Head of caudate nucleus (tissue), 42 donors: ENCODE measurements around the gene ATP2C1.
A peak's percentile ranks its signal among the peaks of the same experiment; 100 is the strongest.
"Not testable (repeated sequence)": the region's sequence is repeated elsewhere in the genome, so short reads cannot be mapped to it uniquely, and the experiment has no call there.

Source experiments
- DNase-seq, 42 donors: peaks; one replicate each; pipeline versions ENCODE4 v3.0.0 to v3.0.0-alpha.2; 2020 to 2021; ENCODE audit warnings: mixed read lengths in 7 of 42
- intact Hi-C: fragments of 100-400 bp; cut with DNase I; formaldehyde crosslinking; loops from one replicate; pipeline ENCODE4 v1.15.0; 2022

ATP2C1 gene

DNA sequence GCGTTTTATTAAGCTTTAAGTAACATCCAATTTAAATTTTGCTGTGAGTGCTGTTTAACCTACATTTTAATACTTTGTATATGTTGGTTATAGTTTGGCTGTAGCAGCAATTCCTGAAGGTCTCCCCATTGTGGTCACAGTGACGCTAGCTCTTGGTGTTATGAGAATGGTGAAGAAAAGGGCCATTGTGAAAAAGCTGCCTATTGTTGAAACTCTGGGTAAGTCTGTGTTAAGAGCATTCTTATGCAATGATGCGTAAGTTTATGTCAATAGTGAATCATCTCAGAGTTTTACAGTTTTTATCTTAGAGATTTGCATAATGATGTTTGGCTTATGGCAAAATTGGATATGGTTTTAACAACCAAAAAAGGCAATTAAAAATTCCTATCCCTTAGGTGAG, 70.0 kb downstream of the ATP2C1 start:
- DNase-seq, result peak in 7 of 42 donors; percentile 4 to 49 (median 7)
- intact Hi-C loops, result no loop called here

DNA sequence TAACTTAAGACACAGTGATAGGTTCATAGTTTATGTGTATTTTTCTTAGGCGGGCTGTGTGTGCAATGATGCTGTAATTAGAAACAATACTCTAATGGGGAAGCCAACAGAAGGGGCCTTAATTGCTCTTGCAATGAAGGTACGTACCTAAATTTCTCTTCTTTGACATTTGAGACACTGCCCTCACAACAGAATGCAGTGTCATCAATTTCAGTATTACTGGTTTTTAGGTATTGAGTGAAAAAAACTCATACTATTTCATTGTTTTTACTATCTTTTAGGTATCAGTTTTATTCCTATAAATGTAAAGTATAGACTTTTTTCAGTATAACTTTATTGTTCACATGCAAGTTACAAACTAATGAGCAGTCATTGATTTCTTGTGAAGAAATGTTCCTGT, 73.4 kb downstream of the ATP2C1 start:
- no peak for DNase-seq
- intact Hi-C loops, result no loop called here

DNA sequence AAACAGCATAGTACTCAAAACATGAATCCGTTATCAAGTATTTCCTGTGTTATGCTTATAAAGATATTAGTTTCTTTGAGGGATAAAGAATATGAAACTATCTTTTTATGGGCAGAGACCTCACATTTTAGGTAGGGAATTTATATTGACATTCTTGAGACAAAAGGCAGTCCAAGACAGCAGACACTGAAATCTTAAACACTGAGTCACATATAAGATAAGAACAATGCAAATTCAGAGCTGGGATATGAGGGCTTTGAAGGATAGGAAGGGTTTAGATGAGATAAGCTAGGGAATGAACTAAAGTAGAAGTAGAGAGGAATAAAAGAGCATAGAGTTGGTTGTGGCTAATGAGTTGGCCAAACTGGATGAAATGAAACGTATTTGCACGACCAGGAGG, 74.3 kb downstream of the ATP2C1 start:
- intact Hi-C loops, result no loop called here
- no peak for DNase-seq

DNA sequence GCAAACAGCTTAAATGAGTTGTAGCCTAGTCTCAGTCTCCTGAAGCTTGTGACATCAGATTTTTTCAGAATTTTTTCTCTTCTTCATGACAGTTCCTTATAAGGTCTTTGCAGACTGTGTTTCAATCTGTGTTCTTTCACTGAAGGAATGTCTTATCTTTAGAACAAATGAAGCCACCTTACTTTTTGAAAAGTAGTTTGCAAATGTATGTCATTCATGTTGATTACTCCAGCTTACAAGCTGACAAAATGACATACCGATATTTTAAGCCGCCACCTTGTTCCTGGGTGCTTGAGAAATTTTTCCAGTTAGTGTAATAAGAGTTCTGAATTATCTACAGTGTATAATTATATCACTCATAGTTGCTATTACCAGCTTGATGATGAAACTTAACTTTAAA, 75.7 kb downstream of the ATP2C1 start:
- DNase-seq, result peak in 13 of 42 donors; percentile 15 to 67 (median 27)
- intact Hi-C loops, result no loop called here

DNA sequence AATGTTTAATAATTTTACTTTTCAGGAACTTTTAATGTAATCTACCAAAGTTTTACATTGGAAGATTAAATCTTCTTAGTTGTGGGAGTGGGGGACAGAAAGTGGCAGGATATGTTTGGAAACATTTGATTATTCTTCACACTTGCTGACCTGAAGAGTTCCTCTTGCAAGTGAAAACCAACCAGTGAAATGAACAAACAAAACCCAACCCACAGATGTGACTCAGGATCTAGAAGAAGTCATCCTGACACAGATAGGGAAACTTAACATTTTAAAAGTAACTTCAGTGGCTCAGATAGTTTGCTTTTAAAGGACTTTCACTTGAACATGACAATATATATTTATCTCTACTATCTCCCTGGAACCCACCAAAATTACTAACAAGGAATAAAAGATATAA, 77.3 kb downstream of the ATP2C1 start:
- intact Hi-C loops, result no loop called here
- DNase-seq, result no peak

DNA sequence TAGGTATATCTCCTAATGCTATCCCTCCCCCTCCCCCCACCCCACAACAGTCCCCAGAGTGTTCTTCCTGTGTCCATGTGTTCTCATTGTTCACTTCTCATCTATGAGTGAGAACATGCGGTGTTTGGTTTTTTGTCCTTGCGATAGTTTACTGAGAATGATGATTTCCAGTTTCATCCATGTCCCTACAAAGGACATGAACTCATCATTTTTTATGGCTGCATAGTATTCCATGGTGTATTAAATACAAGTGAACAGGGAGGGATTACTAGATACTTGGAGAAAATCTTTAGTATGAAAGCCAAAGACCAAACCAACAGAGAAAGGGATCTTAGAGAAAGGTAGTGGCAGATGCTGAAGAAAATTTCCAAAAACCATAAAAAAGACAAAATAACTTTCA, 78.7 kb downstream of the ATP2C1 start:
- intact Hi-C loops, result not testable (repeated sequence)

DNA sequence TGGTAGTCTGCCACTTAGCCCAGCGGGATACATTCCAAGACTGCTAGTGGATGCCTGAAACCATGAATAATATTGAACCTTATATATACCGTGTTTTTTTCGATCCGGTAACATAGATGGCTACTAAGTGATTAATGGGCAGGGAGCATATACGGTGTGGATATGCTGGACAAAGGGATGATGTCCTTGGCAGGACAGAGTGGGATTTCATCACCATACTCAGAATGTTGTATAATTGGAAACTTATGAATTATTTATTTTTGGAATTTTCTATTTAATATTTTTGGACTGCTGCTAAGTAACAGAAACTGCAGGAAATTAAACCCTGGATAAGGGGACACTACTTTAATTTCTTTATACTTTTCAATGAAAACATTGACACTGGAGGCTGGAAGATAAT, 79.5 kb downstream of the ATP2C1 start:
- DNase-seq, result no peak
- intact Hi-C loops, result no loop called here

More for the DNA sequence above, 78.7 kb downstream of the ATP2C1 start:
- not testable (repeated sequence) for DNase-seq

DNA sequence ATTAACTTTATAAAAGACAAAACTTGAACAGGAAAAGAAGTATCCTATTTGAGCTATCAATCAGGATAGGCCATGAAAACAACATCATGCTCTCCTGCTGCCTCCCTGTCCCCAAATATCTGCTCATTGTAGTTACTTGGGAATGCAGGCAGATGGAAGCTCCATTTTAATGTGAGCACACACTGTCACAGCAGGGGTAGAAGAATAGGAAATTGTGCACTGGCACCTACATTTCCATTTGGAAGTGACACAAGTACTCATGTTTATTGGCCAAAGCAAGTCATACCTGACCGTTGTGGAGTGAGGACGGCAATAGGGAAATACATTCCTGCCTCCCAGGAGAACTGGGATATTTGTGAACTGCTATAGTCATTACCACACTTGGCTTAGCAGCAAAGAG, 80.3 kb downstream of the ATP2C1 start:
- no peak for DNase-seq
- intact Hi-C loops, result no loop called here

DNA sequence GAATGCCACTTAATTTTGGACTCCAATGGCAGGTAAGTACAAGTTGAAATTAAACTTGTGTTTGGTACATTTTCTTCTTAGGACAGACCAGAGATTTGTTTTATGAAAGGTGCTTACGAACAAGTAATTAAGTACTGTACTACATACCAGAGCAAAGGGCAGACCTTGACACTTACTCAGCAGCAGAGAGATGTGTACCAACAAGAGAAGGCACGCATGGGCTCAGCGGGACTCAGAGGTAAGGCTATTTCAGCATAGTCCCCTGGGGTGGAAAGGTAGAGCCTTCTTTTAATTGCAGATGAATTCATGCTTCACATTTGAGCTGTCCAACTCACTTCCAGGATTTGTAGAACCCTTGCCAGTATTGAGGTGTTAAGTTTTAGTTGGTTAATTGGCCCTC, 81.4 kb downstream of the ATP2C1 start:
- DNase-seq, result no peak
- intact Hi-C loops, result no loop called here

DNA sequence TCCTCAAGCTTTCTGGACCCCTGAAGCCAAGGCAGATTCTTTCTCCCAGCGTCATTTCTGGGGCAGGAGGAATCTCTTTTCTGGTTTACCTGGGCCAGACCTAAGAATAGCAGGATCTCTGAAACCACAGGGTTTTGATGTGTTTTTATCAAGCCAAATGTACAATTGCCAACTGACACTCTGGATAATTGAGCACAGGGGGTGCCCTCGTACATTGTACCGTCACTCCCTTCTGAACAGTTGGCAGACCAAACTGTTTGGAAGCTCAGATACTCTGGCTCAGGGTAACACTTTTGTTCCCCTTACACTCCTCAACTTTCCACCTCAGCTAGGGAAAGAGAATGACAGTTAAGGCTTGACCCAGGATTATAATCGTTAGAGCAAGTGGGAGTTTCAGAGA, 82.8 kb downstream of the ATP2C1 start:
- intact Hi-C loops, result no loop called here
- DNase-seq, result no peak

DNA sequence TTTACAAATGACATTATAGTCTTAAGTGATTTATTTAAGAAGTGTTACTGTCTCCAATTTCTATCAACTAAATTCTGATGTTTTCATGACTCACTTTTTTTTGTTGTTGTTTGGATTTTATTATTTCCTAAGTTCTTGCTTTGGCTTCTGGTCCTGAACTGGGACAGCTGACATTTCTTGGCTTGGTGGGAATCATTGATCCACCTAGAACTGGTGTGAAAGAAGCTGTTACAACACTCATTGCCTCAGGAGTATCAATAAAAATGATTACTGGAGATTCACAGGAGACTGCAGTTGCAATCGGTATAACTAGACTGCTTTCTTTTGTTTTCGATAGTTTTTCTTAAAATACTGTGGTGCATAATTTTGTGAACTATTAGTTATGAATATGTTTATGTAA, 85.2 kb downstream of the ATP2C1 start:
- DNase-seq, result no peak
- intact Hi-C loops, result no loop called here

DNA sequence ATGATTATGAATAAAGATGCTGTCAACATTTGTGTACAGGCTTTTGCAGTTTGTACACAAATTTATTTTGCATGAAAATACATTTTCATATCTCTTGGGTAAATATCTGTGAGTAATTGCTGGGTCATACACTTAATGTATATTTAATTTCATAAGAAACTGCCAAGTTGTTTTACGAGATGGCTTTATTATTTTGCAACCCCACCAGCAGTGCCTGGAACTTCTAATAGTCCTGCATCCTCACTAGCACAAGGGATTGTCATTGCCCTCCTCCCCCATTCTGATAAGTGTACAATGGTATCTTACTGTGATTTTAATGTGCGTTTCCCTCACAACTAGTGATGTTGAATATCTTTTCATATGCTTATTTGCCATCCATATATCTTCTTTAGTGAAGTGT, 87.6 kb downstream of the ATP2C1 start:
- no peak for DNase-seq
- intact Hi-C loops, result no loop called here

DNA sequence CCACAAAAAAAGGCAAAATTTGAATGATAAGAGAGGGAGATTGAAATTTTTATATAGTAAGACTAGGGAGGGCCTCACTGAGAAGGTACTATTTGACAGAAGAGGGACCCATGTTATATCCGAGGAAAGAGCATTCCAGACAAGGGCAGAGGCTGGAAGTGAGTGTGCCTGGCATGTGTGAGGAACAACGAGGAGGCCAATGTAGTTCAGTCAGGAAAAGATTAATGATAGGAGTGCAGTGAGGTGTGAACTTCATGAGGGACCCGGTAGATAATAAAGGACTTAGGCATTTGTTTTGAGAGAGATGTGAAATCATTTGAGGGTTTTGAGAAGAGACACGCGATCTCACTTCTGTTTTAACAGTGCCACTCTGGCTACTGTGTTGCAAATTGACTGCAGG, 96.4 kb downstream of the ATP2C1 start:
- intact Hi-C loops, result no loop called here
- no peak for DNase-seq

DNA sequence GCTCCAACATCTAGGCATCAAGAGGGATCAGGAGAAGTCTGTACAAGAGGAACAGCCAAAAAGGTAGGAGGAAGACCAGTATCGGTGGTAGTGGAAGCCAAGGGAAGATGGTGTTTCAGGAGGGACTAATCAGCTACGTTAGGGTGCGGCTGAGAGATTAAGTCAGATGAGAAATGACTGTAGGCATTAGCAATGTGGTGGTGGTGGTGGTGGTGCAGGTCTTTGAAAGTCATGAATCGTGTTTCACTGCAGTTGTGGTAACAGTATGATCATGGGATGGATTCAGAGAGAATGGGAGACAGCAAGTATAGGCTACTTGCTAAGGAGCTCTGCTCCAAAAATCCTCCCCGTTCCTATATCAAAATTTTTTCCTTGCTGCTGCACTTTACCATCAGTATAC, 97.2 kb downstream of the ATP2C1 start:
- DNase-seq, result no peak
- intact Hi-C loops, result no loop called here

DNA sequence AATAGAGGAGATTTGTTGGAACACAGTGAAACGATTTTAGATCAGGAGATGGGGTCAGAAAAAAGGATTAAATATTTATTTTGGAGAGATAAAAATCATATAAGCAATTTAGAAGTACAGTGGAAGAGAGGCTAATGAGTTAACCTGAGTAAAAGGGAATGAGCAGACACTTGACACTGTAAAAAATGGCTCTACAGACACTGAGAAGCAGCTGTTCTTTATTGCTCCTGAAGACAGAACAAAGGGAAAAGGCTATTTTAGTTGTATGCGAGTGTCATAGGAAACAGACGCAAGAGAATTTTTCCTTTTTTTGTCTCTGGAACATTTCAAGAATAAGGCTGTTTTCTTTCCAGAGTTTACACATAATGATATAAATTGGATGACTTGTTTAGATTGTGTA, 98.5 kb downstream of the ATP2C1 start:
- DNase-seq, result no peak
- intact Hi-C loops, result no loop called here

DNA sequence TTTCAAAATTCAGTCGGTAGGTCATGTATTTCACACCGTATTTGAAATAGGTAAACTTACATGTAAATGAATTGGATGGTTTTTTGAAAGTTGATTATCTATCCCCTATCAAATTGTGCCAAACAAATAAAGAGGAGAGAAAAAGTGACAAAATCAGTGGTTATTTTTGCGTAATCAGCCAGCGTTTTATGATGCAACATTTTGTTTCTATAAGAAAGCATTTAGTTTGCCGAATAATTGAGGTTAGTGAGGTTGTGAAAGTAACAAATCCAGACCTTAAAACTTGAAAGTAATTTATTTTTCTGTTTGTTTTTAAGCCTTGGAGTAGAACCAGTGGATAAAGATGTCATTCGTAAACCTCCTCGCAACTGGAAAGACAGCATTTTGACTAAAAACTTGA, 103.4 kb downstream of the ATP2C1 start:
- intact Hi-C loops, result no loop called here
- DNase-seq, result no peak

DNA sequence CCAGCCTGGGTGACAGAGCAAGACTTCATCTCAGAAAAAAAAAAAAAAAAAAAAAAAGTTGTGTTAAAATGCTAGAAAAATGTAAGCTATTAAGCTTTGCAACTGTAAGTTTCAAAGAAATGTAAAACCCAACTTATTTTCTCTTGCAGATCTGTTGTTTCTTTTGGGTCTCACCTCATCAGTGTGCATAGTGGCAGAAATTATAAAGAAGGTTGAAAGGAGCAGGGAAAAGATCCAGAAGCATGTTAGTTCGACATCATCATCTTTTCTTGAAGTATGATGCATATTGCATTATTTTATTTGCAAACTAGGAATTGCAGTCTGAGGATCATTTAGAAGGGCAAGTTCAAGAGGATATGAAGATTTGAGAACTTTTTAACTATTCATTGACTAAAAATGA, 107.2 kb downstream of the ATP2C1 start:
- intact Hi-C loops, result no loop called here
- DNase-seq, result no peak

DNA sequence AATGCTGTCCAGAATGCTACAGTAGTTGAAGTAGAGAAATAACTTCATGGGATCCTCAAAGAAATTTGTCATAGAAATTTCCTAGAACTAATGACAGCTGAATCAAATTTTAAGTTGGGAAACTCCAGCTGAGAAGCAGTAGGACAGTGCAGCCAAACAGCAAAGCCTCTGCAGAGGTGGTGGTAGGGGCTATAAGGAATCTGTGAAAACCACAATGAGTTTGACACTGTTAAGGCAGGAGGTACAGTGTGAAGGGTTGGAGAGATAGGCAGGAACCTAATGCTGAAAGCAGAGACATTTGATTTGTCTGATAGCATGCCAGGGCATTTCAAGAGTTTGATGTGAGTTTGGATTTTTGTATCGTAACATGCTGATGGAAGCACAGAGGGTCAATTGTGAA, 110.7 kb downstream of the ATP2C1 start:
- intact Hi-C loops, result no loop called here
- DNase-seq, result no peak

DNA sequence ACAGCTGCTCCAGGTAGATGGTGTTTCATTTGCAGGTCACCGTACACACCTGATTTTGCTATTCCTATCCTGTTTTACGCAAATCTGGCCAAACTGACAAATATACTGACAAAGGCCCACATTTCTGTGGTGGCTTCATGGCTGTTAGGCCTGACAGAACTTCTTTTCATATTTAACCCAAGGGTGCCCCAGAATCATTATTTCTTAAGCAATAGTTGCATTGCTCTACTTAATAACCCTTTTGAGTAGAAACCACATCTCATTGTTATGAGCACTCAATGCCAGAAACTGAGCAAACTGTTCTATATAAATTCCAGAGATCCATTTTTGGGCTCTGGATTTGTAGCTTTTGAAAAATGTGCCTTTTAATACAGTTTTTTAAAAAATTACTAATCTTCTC, 113.4 kb downstream of the ATP2C1 start:
- no peak for DNase-seq
- intact Hi-C loops, result no loop called here

DNA sequence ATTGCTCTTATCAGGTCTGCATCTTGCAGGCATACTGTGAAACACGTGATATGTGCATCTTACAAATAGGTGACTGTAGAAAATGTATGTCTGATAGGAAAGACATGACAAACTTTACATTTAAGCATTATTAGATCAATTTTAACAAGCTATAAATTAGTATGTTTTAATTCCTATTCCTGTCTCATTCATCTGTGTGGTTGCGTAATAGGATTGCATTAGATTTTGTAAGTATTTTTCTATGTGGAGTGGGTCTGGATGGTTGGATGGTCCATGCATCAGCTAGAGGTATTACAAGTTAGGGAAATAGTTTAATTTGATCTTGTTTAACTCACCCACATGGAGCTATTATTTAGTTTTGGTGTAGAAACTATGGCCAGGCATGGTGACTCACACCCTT, 113.9 kb downstream of the ATP2C1 start:
- intact Hi-C loops, result no loop called here
- no peak for DNase-seq

DNA sequence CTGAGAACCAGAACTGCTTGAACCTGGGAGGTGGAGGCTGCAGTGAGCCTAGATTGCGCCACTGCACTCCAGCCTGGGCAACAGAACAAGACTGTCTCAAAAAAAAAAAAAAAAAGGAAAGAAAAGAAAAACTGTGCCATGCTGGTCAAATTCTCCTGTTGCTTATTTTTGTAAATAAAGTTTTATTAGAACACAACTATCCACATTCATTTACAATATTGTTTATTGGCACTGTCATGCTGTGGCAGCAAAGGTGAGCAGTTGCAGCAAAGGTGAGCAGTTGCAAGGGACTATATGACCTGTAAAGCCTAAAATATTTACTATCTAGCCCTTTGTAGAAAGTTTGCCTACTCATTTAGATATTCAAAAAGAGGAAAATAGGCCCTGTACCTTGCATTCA, 114.4 kb downstream of the ATP2C1 start:
- intact Hi-C loops, result no loop called here
- DNase-seq, result no peak

DNA sequence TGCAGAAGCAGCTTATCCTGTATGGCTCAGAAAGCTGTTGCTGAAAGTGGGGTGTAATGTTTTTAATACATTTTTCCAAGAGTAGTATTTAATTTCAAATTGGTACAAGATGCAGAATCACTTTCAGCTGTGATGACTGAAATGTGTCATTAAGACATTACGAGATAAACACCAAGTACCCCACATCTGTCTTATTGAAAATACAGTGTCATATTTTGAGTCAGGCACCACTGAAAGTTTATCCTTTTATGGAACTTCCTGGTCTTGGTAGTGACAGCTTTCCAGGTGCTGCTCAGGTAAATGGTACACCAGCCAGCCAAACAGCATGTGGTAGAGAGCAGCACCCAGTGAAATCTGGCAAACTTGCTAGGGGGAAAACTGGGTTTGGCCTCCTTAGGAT, 115.8 kb downstream of the ATP2C1 start:
- DNase-seq, result no peak
- intact Hi-C loops, result no loop called here

DNA sequence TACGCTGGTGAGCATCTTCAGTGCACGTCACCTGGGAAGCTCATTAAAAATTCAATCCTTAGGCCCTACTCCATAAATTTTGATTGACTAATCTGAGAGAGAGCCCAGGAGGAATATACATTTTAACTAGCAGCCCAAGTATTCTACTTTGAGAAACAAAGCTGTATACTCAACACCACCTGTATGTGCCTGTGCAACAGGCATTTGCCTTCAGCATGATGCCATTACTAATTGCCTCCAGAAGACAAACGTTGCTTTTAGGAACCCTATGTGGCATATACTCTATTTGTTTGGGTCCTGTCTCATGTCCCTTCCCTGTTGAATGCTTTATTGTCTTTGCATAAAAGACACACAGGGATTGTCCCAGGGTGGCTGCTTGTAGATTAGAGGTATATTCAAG, 125.1 kb downstream of the ATP2C1 start:
- no peak for DNase-seq
- intact Hi-C loops, result no loop called here
